ENCODE measurements around the gene BAZ1B. TPM values are rescaled to one million over a fixed set of nuclear protein-coding genes. Genes with fewer than 3 reads are reported as not detected.
A peak's percentile ranks its signal among the peaks of the same experiment; 100 is the strongest.
"Not testable (repeated sequence)": the region's sequence is repeated elsewhere in the genome, so short reads cannot be mapped to it uniquely, and the experiment has no call there.

BAZ1B gene
- total RNA-seq, 3 donors from 2014 or later (not counting 1 experiment from before 2014, with no cell fraction given) = 50.1 to 61.9 (median 59.9) TPM

- H3K9me3 ChIP-seq (ENCODE audit: control insufficient read depth, insufficient read depth, low read length) = no peaks in the 10 kb centered on the region
- ATAC-seq = no peak
- H3K4me1 Mint-ChIP-seq = peaks cover 0 to 4% of the 10 kb centered on the region in 2 donors
- no peak for DNase-seq
- no peak overlapping the region for H3K27ac Mint-ChIP-seq
- no peak overlapping the region for H3K4me3 ChIP-seq (ENCODE audit: low read length)
- no peaks in the 10 kb centered on the region for H3K9me3 Mint-ChIP-seq
- TF ChIP-seq, protein P1, sequence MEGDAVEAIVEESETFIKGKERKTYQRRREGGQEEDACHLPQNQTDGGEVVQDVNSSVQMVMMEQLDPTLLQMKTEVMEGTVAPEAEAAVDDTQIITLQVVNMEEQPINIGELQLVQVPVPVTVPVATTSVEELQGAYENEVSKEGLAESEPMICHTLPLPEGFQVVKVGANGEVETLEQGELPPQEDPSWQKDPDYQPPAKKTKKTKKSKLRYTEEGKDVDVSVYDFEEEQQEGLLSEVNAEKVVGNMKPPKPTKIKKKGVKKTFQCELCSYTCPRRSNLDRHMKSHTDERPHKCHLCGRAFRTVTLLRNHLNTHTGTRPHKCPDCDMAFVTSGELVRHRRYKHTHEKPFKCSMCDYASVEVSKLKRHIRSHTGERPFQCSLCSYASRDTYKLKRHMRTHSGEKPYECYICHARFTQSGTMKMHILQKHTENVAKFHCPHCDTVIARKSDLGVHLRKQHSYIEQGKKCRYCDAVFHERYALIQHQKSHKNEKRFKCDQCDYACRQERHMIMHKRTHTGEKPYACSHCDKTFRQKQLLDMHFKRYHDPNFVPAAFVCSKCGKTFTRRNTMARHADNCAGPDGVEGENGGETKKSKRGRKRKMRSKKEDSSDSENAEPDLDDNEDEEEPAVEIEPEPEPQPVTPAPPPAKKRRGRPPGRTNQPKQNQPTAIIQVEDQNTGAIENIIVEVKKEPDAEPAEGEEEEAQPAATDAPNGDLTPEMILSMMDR (IDR thresholded peaks at IDR 0.05) = no peak
- intact Hi-C loops (cut with micrococcal nuclease) = no loop called here
- H3K27ac ChIP-seq (ENCODE audit: low read length) = no peak overlapping the region
- H3K4me1 ChIP-seq (ENCODE audit: control insufficient read depth, insufficient read depth, low read length) = peaks cover 12% of the 10 kb centered on the region
- WGBS (ENCODE audit: insufficient coverage) = 94% methylated on average over 13 of the region's 13 CpGs
- H3K27me3 Mint-ChIP-seq (ENCODE audit: low read depth in 2 of 2) = no peaks in the 10 kb centered on the region
- H3K36me3 Mint-ChIP-seq = no peaks in the 10 kb centered on the region
- H3K36me3 ChIP-seq (ENCODE audit: control insufficient read depth, insufficient read depth, low read length) = no peaks in the 10 kb centered on the region
- H3K4me3 Mint-ChIP-seq = peak overlapping the region; percentile 51
- no peaks in the 10 kb centered on the region for H3K27me3 ChIP-seq (ENCODE audit: control insufficient read depth, insufficient read depth, low read length)
Observed at GRCh38 chr7:73431041-73431835, 90.9 kb downstream of the BAZ1B start.

DNA sequence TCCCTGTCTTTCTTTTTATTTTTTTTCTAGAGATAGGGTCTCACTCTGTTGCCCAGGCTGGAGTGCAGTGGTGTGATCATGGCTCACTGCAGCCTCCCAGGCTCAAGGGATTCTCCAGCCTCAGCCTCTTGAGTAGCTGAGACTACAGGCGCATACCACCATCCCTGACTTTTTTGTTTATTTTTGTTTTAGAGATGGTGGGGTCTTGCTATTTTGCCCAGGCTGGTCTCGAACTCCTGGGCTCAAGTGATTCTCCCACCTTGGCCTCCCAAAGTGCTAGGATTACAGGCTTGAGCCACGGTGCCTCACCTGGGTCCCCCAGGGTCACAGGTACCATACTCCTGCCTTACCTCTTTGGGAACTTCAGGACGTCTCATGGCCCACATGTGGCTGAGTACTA lies 91.6 kb downstream of the BAZ1B start:
- H3K4me3 Mint-ChIP-seq; H3K27ac ChIP-seq (ENCODE audit: low read length); H3K9me3 Mint-ChIP-seq; H3K27me3 Mint-ChIP-seq (ENCODE audit: low read depth in 2 of 2); DNase-seq; H3K27me3 ChIP-seq (ENCODE audit: control insufficient read depth, insufficient read depth, low read length); H3K36me3 Mint-ChIP-seq; H3K4me1 Mint-ChIP-seq; intact Hi-C loops (cut with micrococcal nuclease); H3K36me3 ChIP-seq (ENCODE audit: control insufficient read depth, insufficient read depth, low read length); H3K27ac Mint-ChIP-seq; H3K9me3 ChIP-seq (ENCODE audit: control insufficient read depth, insufficient read depth, low read length); H3K4me3 ChIP-seq (ENCODE audit: low read length); ATAC-seq: not testable (repeated sequence)
- peaks cover 12% of the 10 kb centered on the region for H3K4me1 ChIP-seq (ENCODE audit: control insufficient read depth, insufficient read depth, low read length)
- 89% methylated on average over 4 of the region's 4 CpGs for WGBS (ENCODE audit: insufficient coverage)

DNA sequence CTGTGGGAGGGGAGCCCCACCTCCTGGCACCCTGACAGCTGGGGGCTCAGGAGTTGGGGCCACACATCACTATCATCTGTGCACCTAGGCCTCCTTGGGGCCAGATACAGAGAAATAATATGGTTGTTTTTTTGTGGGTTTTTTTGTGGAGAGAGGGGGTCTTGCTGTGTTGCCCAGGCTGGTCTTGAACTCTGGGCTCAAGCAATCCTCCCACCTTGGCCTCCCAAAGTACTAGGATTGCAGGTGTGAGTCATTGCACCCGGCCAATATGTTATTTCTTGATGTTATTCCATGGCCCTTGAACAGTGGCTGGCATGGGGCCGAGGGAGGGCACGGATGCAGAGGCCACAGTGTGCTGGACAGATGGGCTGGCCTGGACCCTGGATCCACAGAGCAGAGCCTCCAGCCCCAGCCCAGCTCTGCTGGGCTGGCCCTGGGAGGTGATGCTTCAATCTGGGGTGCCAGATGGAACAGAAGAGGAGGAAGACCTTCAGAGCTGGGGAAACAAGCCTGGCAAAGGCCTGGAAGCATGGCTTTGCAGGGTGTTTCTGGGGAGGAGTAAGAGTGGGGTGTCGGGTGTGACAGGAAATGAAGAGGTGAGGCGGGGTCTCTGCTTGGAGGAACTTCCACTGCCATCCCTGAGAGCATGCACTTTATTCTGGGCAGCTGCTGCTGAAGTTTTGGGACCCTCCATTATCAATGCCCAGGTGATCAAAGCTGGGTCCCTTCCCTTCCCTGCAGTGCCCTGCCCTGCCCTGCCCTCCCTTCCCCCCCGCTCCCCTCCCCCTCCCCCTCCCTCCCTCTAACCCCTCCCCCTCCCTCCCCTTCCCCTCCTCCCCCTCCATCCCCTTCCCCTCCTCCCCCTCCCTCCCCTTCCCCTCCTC lies 92.2 kb downstream of the BAZ1B start:
- Mint-ChIP-seq H3K36me3 (no peaks in the 10 kb centered on the region), H3K27me3 (ENCODE audit: low read depth in 2 of 2) (peaks cover 0 to 3% of the 10 kb centered on the region in 2 donors), H3K4me3 (no peak overlapping the region), H3K27ac (no peak overlapping the region), H3K4me1 (peaks cover 0 to 4% of the 10 kb centered on the region in 2 donors), H3K9me3 (no peaks in the 10 kb centered on the region)
- WGBS (ENCODE audit: insufficient coverage) = 72% methylated on average over 5 of the region's 6 CpGs
- Histone ChIP-seq H3K36me3 (ENCODE audit: control insufficient read depth, insufficient read depth, low read length) (no peaks in the 10 kb centered on the region), H3K27ac (ENCODE audit: low read length) (no peak overlapping the region), H3K4me3 (ENCODE audit: low read length) (no peak overlapping the region), H3K4me1 (ENCODE audit: control insufficient read depth, insufficient read depth, low read length) (peaks cover 12% of the 10 kb centered on the region), H3K27me3 (ENCODE audit: control insufficient read depth, insufficient read depth, low read length) (no peaks in the 10 kb centered on the region), H3K9me3 (ENCODE audit: control insufficient read depth, insufficient read depth, low read length) (no peaks in the 10 kb centered on the region)
- TF ChIP-seq, protein P1 (IDR thresholded peaks at IDR 0.05) = no peak
- DNase-seq = no peak
- ATAC-seq = no peak
- intact Hi-C loops (cut with micrococcal nuclease) = no loop called here

GRCh38 chr7:73429215-73429614 lies 92.9 kb downstream of the BAZ1B start:
- intact Hi-C loops (cut with micrococcal nuclease) = no loop called here
- Histone ChIP-seq H3K27ac (ENCODE audit: low read length) (no peak overlapping the region), H3K36me3 (ENCODE audit: control insufficient read depth, insufficient read depth, low read length) (no peaks in the 10 kb centered on the region), H3K4me1 (ENCODE audit: control insufficient read depth, insufficient read depth, low read length) (peaks cover 11% of the 10 kb centered on the region), H3K9me3 (ENCODE audit: control insufficient read depth, insufficient read depth, low read length) (no peaks in the 10 kb centered on the region), H3K4me3 (ENCODE audit: low read length) (no peak overlapping the region), H3K27me3 (ENCODE audit: control insufficient read depth, insufficient read depth, low read length) (no peaks in the 10 kb centered on the region)
- DNase-seq (no peak), ATAC-seq (no peak)
- TF ChIP-seq, protein P1 (IDR thresholded peaks at IDR 0.05) = no peak
- no peak overlapping the region for H3K4me3 Mint-ChIP-seq
- no peaks in the 10 kb centered on the region for H3K36me3 Mint-ChIP-seq
- no peak overlapping the region for H3K27ac Mint-ChIP-seq
- H3K9me3 Mint-ChIP-seq = no peaks in the 10 kb centered on the region
- peaks cover 0 to 6% of the 10 kb centered on the region in 2 donors for H3K27me3 Mint-ChIP-seq (ENCODE audit: low read depth in 2 of 2)
- peaks cover 0 to 4% of the 10 kb centered on the region in 2 donors for H3K4me1 Mint-ChIP-seq
- WGBS (ENCODE audit: insufficient coverage) = 84% methylated on average over 18 of the region's 18 CpGs
